ENCODE results near the gene PDZD4.
"Not testable (repeated sequence)": the region's sequence is repeated elsewhere in the genome, so short reads cannot be mapped to it uniquely, and the experiment has no call there.

PDZD4 gene

GRCh38 chrX:153844509-153845082 lies 14.3 kb upstream of the PDZD4 start:
- DNase-seq = no peak

DNA sequence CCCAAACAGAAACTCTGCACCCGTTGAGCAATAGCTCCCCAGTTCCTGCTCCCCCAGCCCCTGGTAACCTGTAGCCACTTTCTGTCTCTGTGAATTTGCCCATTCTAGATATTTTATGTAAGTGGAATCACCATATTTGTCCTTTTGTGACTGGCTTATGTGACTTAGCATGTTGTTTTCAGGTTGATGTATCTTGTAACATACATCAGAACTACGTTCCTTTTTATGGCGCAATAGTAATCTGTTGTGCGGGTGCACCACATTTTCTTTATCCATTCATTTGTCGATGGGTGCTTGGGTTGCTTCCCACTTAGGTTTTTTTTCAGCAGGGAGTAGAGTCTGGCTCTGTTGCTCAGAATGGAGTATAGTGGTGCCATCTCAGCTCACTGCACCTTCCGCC lies 6.6 kb upstream of the PDZD4 start:
- no peak for DNase-seq

- DNase-seq = no peak
Measured at GRCh38 chrX:153832728-153833127, 2.4 kb upstream of the PDZD4 start.

- no peak for DNase-seq
Measured at GRCh38 chrX:153831429-153832150, 1.2 kb upstream of the PDZD4 start.

DNA sequence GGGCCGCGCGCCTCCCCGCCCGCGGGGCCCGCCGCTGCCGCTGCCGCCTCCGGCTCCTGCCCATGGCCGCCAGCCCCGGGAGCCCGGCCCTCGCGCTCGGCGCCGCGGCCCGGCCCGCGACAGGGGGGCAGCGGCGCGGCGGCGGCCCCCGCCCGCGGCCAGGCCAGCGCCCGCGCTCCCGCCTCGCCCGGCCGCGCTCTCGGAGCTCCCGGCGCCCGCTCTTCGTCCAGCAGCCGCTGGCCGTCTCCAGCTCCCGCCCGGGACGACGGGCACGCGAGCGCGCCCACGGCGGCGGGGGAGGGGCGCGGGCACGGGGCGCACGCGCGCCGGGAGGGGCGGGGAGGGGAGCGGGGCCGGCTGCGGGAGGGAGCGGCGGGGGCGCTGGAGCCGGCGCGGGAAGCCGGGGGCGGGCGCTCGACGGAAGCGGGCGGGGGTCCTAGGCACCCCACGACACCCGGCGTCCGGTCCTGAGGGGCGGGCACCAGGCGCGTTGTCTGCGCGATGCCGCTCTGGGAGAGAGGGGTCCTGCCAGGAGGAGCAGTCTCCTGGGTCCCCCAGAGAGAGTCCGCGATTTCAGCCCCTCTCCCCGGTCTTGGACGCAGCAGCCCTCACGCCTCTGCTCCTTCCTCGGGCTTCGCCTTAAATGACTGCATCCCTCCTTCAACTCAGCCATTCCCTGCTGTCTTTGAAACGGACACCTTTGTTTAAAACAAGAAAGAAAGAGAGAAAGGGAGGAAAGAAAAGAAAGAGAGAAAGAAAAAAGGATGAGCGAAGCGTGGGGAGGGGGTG lies 490 bp upstream of the PDZD4 start:
- DNase-seq = no peak

GRCh38 chrX:153829549-153829798 lies 870 bp downstream of the PDZD4 start:
- DNase-seq = no peak

GRCh38 chrX:153828723-153829548 lies 1.4 kb downstream of the PDZD4 start:
- peak in 1 of 5 experiments; percentile 10 for DNase-seq

DNA sequence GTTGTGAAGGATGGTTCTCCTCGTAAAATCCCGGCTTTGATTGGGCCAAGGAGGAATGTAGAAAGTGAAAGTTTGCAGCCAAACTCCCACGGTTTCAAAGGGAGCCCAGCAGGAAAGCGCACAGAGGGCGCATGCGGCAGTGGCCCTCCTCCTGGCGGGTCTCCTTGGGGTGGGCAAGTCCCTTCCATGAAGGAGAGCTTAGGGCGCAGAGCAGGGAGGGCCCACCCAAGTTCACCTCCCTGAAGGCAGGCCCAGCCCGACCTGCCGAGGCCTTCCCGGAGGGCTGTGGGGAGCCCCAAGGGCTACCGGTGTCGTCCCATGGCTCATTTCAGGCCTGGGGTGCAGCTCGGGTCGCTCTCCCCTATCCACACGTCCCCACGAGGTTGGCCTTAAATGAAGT lies 2.0 kb downstream of the PDZD4 start:
- DNase-seq = no peak

- DNase-seq = no peak
Measured at GRCh38 chrX:153827903-153828302, 2.4 kb downstream of the PDZD4 start.

DNA sequence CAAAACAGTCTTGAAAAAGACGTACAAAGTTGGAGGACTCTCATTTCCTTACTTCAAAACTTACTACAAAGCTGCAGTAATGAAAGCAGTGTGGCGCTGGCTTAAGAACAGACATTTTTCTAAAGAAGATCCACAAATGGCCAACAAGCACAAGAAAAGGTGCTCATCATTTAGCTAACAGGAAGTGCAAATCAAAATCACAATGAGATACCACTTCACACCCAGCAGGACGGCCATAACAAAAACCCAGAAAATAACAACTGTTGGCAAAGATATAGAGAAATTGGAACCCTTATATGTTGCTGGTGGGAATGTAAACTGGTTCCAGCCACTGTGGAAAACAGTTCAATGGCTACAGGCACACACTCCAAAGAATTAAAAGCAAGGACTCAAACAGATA lies 3.3 kb downstream of the PDZD4 start:
- DNase-seq = no peak

DNA sequence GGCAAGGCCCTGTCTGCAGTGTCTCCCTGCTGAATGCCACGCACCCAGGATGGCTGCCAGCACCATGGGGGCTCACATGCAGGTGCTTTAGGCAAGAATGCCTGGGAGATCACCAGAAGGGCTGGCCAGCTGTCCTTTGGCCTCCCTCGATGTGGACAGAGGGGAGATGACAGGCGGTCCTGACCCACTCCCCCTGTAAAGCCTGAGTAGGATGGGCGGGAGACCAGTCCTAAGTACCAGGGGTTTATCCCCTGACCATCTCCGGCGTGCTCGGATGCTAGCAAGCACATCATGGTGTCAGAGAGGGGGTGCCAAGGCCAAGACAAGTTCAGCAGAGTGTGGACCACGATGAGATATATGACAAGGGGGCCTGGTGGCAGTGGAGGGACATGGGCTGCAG lies 5.3 kb downstream of the PDZD4 start:
- DNase-seq = no peak

- no peak for DNase-seq
Measured at GRCh38 chrX:153824348-153824747, 6.0 kb downstream of the PDZD4 start.

- no peak for DNase-seq
Measured at GRCh38 chrX:153821066-153821465, 9.3 kb downstream of the PDZD4 start.

DNA sequence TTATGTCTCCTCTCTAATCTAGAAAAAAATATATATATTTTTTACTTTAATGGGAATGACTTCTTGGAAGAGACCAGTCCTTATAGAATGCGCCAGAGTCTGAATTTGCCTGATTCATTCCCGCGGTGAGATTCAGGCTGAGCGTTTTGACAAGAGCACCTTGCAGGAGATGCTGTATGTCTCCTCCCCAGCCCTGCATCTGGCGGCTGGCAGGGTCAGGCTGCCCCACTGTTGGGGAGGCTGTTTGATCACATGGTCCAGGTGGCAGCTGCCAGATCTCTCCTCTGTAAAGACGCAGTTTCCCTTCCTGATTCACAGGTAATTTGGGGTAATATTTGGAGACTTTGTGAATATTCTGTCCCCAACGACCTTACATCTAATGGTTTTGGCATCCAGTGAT lies 9.7 kb downstream of the PDZD4 start:
- DNase-seq = no peak

GRCh38 chrX:153819384-153820040 lies 10.8 kb downstream of the PDZD4 start:
- DNase-seq = no peak

DNA sequence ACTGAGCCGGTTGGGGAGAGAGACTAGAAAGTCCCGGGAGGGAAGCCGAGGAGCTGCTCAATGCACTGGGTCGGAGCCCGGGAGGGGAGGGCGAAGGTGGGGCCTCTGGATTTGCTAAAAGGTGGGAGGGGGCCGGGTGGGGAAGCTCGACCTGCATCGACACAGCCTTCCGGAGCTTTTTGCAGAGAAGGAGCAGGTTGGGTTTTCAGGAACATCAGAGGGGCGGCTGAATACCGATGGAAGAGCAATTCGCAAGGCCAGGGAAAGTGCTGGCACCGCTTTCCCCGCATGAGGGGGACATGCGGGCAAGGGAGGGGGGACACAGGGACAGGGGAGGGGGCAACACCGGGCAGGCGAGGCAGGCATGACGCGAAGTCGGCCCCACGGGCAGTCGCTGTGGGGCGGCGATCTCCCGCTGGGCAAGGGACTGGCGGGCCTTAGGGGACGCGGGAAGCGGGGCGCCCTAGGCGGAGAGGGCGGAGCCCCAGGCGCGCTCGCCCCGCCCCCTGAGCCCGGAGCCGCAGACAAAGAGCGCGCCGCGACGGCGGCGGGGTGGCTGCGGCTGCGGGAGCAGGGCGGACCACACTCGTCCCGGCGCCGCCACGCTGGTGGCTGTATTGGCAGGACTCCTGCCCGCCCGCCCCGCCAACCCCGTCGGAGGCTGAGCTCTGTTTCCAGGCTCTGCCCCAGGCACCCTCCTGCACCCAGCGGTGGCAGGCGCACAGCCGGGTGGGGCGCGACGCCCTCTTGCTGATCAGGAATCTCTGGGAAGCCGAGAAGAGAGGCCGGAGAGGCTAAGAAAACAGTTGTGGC lies 11.6 kb downstream of the PDZD4 start:
- peak; percentile 26 to 58 (median 44) for DNase-seq

- not testable (repeated sequence) for DNase-seq
Measured at GRCh38 chrX:153818064-153818463, 12.3 kb downstream of the PDZD4 start.

GRCh38 chrX:153816831-153817690 lies 13.3 kb downstream of the PDZD4 start:
- peak in 3 of 5 experiments; percentile 12 to 48 (median 47) for DNase-seq

- no peak for DNase-seq
Measured at GRCh38 chrX:153814591-153815315, 15.6 kb downstream of the PDZD4 start.

GRCh38 chrX:153813161-153813560 lies 17.2 kb downstream of the PDZD4 start:
- DNase-seq = no peak

Data from T-helper 2 cell (primary cell).